Erythroblast (primary cell): ENCODE measurements around the gene SLC26A1.

Experiments used
- GATA1 ChIP-seq: IDR thresholded peaks from 2 replicates; pipeline ENCODE4 v1.6.1; 2011; ENCODE audit warnings: low read depth, mild to moderate bottlenecking, control low read depth, low read length, moderate library complexity
- POLR2A ChIP-seq: IDR thresholded peaks from 2 replicates; pipeline ENCODE4 v1.6.1; 2011; ENCODE audit warnings: mild to moderate bottlenecking, low read length

- no peak for TF ChIP-seq POLR2A
- TF ChIP-seq GATA1, result no peak
These were observed 17.3 kb upstream of the SLC26A1 start for GRCh38 chr4:1010395-1011021.
